H1 (cell line): ENCODE measurements around the gene SDSL. TPM values are rescaled to one million over a fixed set of nuclear protein-coding genes. Genes with fewer than 3 reads are reported as not detected.

Experiments
- ASH2L ChIP-seq: fragments of 200-600, 300-600 bp; sonication (generic); IDR thresholded peaks from one replicate; pipeline ENCODE4 v1.7.1; 2017; ENCODE audit warnings: low read length
- BRCA1 ChIP-seq: IDR thresholded peaks from 2 replicates; pipeline ENCODE4 v1.6.1; 2012; ENCODE audit warnings: low read depth, low read length, improper control_type of control experiment
- CEBPB ChIP-seq: IDR thresholded peaks from 2 replicates; pipeline ENCODE4 v1.6.1; 2012; ENCODE audit warnings: low read depth, low read length
- CHD1 ChIP-seq: IDR thresholded peaks from 2 replicates; pipeline ENCODE4 v1.6.1; 2012; ENCODE audit warnings: low read depth, low read length, improper control_type of control experiment
- GTF2F1 ChIP-seq: IDR thresholded peaks from 2 replicates; pipeline ENCODE4 v1.6.1; 2012; ENCODE audit warnings: low read depth, low read length, improper control_type of control experiment, borderline replicate concordance
- HDAC2 ChIP-seq, 2 experiments: fragments of 300-600 bp in 1 of 2; sonication (generic) in 1 of 2; IDR thresholded peaks; 2 replicates each; pipeline ENCODE4 v1.6.1; 2011 to 2012; ENCODE audit warnings: low read depth in 2 of 2, low read length in 2 of 2, mild to moderate bottlenecking in 2 of 2, moderate library complexity in 2 of 2, borderline replicate concordance in 1 of 2, inconsistent platforms in 1 of 2
- HDAC6 ChIP-seq: IDR thresholded peaks from one replicate; pipeline ENCODE4 v1.7.1; 2012; ENCODE audit warnings: low read depth, mild to moderate bottlenecking, inconsistent platforms, low read length, moderate library complexity
- JUND ChIP-seq: IDR thresholded peaks from 2 replicates; pipeline ENCODE4 v1.6.1; 2011; ENCODE audit warnings: mild to moderate bottlenecking, improper control_type of control experiment, low read length
- KDM1A ChIP-seq: fragments of 200-600, 300-600 bp; sonication (generic); IDR thresholded peaks from 2 replicates; pipeline ENCODE4 v1.7.1; 2016; ENCODE audit warnings: mild to moderate bottlenecking, low read length, borderline replicate concordance
- POLR2A ChIP-seq, 2 experiments: IDR thresholded peaks; 1 replicate in 1 of 2; 2 replicates in 1 of 2; pipeline ENCODE4 v1.6.1; 2011; ENCODE audit warnings: low read depth in 2 of 2, low read length in 2 of 2, mild to moderate bottlenecking in 2 of 2; ENCODE audit errors: control extremely low read depth in 1 of 2
- RAD21 ChIP-seq, 2 experiments: IDR thresholded peaks in 1 of 2; conservative IDR thresholded peaks in 1 of 2; 2 replicates each; pipeline ENCODE4 v1.6.1; 2011; ENCODE audit warnings: low read depth in 2 of 2, low read length in 2 of 2, improper control_type of control experiment in 1 of 2, inconsistent platforms in 1 of 2, mild to moderate bottlenecking in 1 of 2, moderate library complexity in 1 of 2
- RBBP5 ChIP-seq: IDR thresholded peaks from 2 replicates; pipeline ENCODE4 v1.7.1; 2012; ENCODE audit warnings: low read depth, mild to moderate bottlenecking, inconsistent platforms, low read length, moderate library complexity, borderline replicate concordance
- RXRA ChIP-seq: IDR thresholded peaks from 2 replicates; pipeline ENCODE4 v1.6.1; 2011; ENCODE audit warnings: low read depth, mild to moderate bottlenecking, low read length, moderate library complexity; ENCODE audit not compliant: insufficient read depth
- SIN3A ChIP-seq, 2 experiments: IDR thresholded peaks in 1 of 2; conservative IDR thresholded peaks in 1 of 2; 2 replicates each; pipeline ENCODE4 v1.6.1; 2011 to 2012; ENCODE audit warnings: low read length in 2 of 2, improper control_type of control experiment in 1 of 2, low read depth in 1 of 2, mild to moderate bottlenecking in 1 of 2
- SP1 ChIP-seq: IDR thresholded peaks from 2 replicates; pipeline ENCODE4 v1.6.1; 2011; ENCODE audit warnings: low read depth, low read length
- SP2 ChIP-seq: IDR thresholded peaks from 2 replicates; pipeline ENCODE4 v1.6.1; 2012; ENCODE audit warnings: mild to moderate bottlenecking, low read length, inconsistent platforms
- SP4 ChIP-seq: IDR thresholded peaks from 2 replicates; pipeline ENCODE4 v1.6.1; 2012; ENCODE audit warnings: low read length, inconsistent platforms
- SUZ12 ChIP-seq: fragments of 200-600 bp; sonication (generic); IDR thresholded peaks from 2 replicates; pipeline ENCODE4 v1.6.1; 2012; ENCODE audit warnings: mild to moderate bottlenecking, inconsistent platforms, low read length, moderate library complexity, mixed read lengths
- TCF12 ChIP-seq: IDR thresholded peaks from 2 replicates; pipeline ENCODE4 v1.6.1; 2011; ENCODE audit warnings: low read depth, mild to moderate bottlenecking, low read length
- TEAD4 ChIP-seq: IDR thresholded peaks from 2 replicates; pipeline ENCODE4 v1.6.1; 2012; ENCODE audit warnings: low read depth, low read length, inconsistent platforms, mixed read lengths
- polyA plus RNA-seq, 7 experiments: library from polyadenylated mRNA; depleted of rRNA in 3 of 7; stranded (reverse) in 5 of 7; unstranded in 2 of 7; fragments of >200 nt in 5 of 7; fragments of 200-250 nt in 2 of 7; gene quantifications; 1 replicate in 5 of 7; 2 replicates in 1 of 7; 4 replicates in 1 of 7; pipeline versions ENCODE4 v1.2.1 to v1.2.3, GENCODE V29; 2011 to 2013; ENCODE audit warnings: missing spikeins in 2 of 7, mixed read lengths in 2 of 7
- total RNA-seq: library from RNA; stranded (reverse); fragmentation: NEBNext Ultra II Directional; extraction: Animal tissue kit (Norgen Biotek cat#: 25700); gene quantifications from 2 replicates; pipeline ENCODE4 v1.2.1, GENCODE V29; 2021
- TF ChIP-seq, protein P1 (sequence below): IDR thresholded peaks from 2 replicates; pipeline ENCODE4 v1.6.1; 2012; ENCODE audit warnings: inconsistent platforms
- TF ChIP-seq, protein P2 (sequence below): IDR thresholded peaks from 2 replicates; pipeline ENCODE4 v1.6.1; 2012; ENCODE audit warnings: inconsistent platforms
- TF ChIP-seq, protein P3 (sequence below): IDR thresholded peaks from 2 replicates; pipeline ENCODE4 v1.6.1; 2011; ENCODE audit warnings: low read depth, mild to moderate bottlenecking, low read length; ENCODE audit not compliant: insufficient read depth

SDSL gene
- total and polyA plus RNA-seq, 2 of the 8 experiments (the other 6 are each of a cell fraction or from before 2014, with no cell fraction given): 0.69 to 1.3 TPM

DNA sequence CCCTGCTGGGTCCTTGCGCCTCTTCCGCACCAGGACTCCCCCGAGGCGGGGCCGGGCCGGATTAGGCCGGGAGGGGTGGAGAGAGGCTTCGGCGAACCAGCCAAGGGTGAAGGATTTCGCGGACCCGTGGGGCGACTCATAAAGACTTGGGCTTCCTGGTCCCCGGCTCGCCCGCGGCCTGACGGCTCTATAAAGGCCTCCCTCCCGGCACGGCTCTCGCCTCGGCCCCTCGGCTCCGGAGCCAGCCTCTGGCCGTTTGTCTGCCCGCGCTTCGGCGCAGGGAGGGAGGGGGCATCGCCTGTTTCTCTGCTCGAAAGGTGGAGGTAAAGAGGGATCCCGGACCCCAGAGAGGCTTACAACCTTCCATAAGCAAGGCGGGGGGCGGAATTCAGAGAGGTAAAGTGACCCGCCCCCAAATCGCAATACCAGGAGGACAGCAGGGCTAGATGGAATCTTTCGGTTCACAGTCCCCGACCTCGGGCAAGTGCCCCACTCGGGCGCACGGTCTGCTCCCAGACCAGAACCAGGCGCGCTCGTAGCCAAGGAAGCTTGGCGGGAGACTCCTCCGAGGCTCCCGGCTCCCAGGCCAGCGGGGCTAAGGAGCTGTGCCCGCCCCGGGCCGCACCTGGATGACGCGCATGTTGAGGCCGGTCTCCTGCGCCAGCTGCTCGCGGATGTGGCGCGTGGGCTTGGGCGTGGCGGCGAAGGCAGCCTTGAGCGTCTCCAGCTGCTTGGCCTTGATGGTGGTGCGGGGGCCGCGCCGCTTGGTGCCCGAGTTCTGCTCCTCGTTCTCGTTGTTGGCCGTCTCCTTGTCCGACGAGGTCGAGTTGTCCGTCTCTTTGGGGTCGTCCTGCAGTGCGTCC, 45.6 kb downstream of the SDSL start (continued):
- TF ChIP-seq HDAC2 (IDR thresholded peaks at IDR 0.05; ENCODE audit: borderline replicate concordance in 1 of 2, low read depth in 2 of 2, low read length in 2 of 2) (no peak), CHD1 (no peak), POLR2A (IDR thresholded peaks at IDR 0.05; ENCODE audit: control extremely low read depth in 1 of 2, low read depth in 2 of 2, low read length in 2 of 2) (no peak), RBBP5 (0 out of 2 replicates have a peak, but pooled peaks have one; percentile 44), JUND (no peak), CEBPB (no peak), TCF12 (no peak), TEAD4 (no peak), RXRA (no peak), SIN3A (conservative IDR thresholded peaks at IDR 0.05 in 1 of 2, IDR thresholded peaks at IDR 0.05 in 1 of 2; ENCODE audit: low read depth in 1 of 2, low read length in 2 of 2) (no peak), SP4 (no peak), SUZ12 (peak; percentile 75; the same call in 1 of the 2 replicates), HDAC6 (no peak), KDM1A (no peak), GTF2F1 (no peak), SP2 (no peak), ASH2L (peak; percentile 54), SP1 (no peak), RAD21 (IDR thresholded peaks at IDR 0.05 in 1 of 2, conservative IDR thresholded peaks at IDR 0.05 in 1 of 2; ENCODE audit: low read depth in 2 of 2, low read length in 2 of 2) (no peak), BRCA1 (no peak)
- TF ChIP-seq, protein P1, sequence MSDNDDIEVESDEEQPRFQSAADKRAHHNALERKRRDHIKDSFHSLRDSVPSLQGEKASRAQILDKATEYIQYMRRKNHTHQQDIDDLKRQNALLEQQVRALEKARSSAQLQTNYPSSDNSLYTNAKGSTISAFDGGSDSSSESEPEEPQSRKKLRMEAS: no peak
- TF ChIP-seq, protein P2, sequence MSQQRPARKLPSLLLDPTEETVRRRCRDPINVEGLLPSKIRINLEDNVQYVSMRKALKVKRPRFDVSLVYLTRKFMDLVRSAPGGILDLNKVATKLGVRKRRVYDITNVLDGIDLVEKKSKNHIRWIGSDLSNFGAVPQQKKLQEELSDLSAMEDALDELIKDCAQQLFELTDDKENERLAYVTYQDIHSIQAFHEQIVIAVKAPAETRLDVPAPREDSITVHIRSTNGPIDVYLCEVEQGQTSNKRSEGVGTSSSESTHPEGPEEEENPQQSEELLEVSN: no peak
- TF ChIP-seq, protein P3, sequence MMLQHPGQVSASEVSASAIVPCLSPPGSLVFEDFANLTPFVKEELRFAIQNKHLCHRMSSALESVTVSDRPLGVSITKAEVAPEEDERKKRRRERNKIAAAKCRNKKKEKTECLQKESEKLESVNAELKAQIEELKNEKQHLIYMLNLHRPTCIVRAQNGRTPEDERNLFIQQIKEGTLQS: no peak
